ENCODE measurements around the gene DOCK4.

DOCK4 gene

GRCh38 chr7:112152186-112152585 is 54.0 kb downstream of the DOCK4 start:
- no peaks in the 10 kb centered on the region for H3K79me2 ChIP-seq (ENCODE audit: insufficient read depth, low read length)

GRCh38 chr7:112150823-112151641 is 55.2 kb downstream of the DOCK4 start:
- no peaks in the 10 kb centered on the region for H3K9me2 ChIP-seq (replicated peaks; ENCODE audit: low read depth, low read length)
- H3K79me2 ChIP-seq (ENCODE audit: insufficient read depth, low read length) = no peaks in the 10 kb centered on the region

More at GRCh38 chr7:112152186-112152585, 54.0 kb downstream of the DOCK4 start:
- Histone ChIP-seq H3K27me3 (ENCODE audit: insufficient read depth, low read length, poor library complexity, severe bottlenecking) (no peaks in the 10 kb centered on the region), H3K4me3 (ENCODE audit: low read length, poor library complexity, severe bottlenecking) (no peak overlapping the region), H3F3A (ENCODE audit: low read depth) (no peaks in the 10 kb centered on the region; the same call in 1 of the 2 replicates), H2AFZ (ENCODE audit: low read length) (no peak overlapping the region), H3K9me3 (ENCODE audit: insufficient read depth, low read depth, low read length) (no peaks in the 10 kb centered on the region), H3K4me2 (ENCODE audit: low read depth, low read length, poor library complexity, severe bottlenecking) (no peak overlapping the region), H3K9me2 (replicated peaks; ENCODE audit: low read depth, low read length) (no peaks in the 10 kb centered on the region), H4K20me1 (ENCODE audit: insufficient read depth, low read length, poor library complexity, severe bottlenecking) (no peaks in the 10 kb centered on the region), H3K9ac (ENCODE audit: low read depth, low read length, poor library complexity, severe bottlenecking) (no peak overlapping the region), H3K4me1 (ENCODE audit: insufficient read depth, low read length, poor library complexity, severe bottlenecking) (peaks cover 37% of the 10 kb centered on the region), H3K36me3 (ENCODE audit: insufficient read depth, low read length) (no peaks in the 10 kb centered on the region)
- TF ChIP-seq EZH2phosphoT487 (IDR thresholded peaks at IDR 0.05; ENCODE audit: borderline replicate concordance) (no peak), CTCF (conservative IDR thresholded peaks at IDR 0.05; ENCODE audit: low read length) (no peak)

GRCh38 chr7:112149734-112150133 is 56.5 kb downstream of the DOCK4 start:
- Histone ChIP-seq H3K9me3 (ENCODE audit: insufficient read depth, low read depth, low read length) (no peaks in the 10 kb centered on the region), H3K9ac (ENCODE audit: low read depth, low read length, poor library complexity, severe bottlenecking) (no peak overlapping the region), H3K27me3 (ENCODE audit: insufficient read depth, low read length, poor library complexity, severe bottlenecking) (no peaks in the 10 kb centered on the region), H3K9me2 (replicated peaks; ENCODE audit: low read depth, low read length) (no peaks in the 10 kb centered on the region), H3K4me2 (ENCODE audit: low read depth, low read length, poor library complexity, severe bottlenecking) (no peak overlapping the region), H3F3A (ENCODE audit: low read depth) (no peaks in the 10 kb centered on the region), H3K79me2 (ENCODE audit: insufficient read depth, low read length) (no peaks in the 10 kb centered on the region), H4K20me1 (ENCODE audit: insufficient read depth, low read length, poor library complexity, severe bottlenecking) (no peaks in the 10 kb centered on the region), H3K36me3 (ENCODE audit: insufficient read depth, low read length) (no peaks in the 10 kb centered on the region), H2AFZ (ENCODE audit: low read length) (no peak overlapping the region), H3K4me1 (ENCODE audit: insufficient read depth, low read length, poor library complexity, severe bottlenecking) (peaks cover 25% of the 10 kb centered on the region), H3K4me3 (ENCODE audit: low read length, poor library complexity, severe bottlenecking) (no peak overlapping the region)
- TF ChIP-seq EZH2phosphoT487 (IDR thresholded peaks at IDR 0.05; ENCODE audit: borderline replicate concordance) (no peak), CTCF (conservative IDR thresholded peaks at IDR 0.05; ENCODE audit: low read length) (no peak)

More at GRCh38 chr7:112150823-112151641, 55.2 kb downstream of the DOCK4 start:
- no peaks in the 10 kb centered on the region for H3F3A ChIP-seq (ENCODE audit: low read depth)
- no peaks in the 10 kb centered on the region for H3K9me3 ChIP-seq (ENCODE audit: insufficient read depth, low read depth, low read length)
- no peak for TF ChIP-seq CTCF (conservative IDR thresholded peaks at IDR 0.05; ENCODE audit: low read length)
- no peak for TF ChIP-seq EZH2phosphoT487 (IDR thresholded peaks at IDR 0.05; ENCODE audit: borderline replicate concordance)
- H3K4me3 ChIP-seq (ENCODE audit: low read length, poor library complexity, severe bottlenecking) = no peak overlapping the region
- peaks cover 27% of the 10 kb centered on the region for H3K4me1 ChIP-seq (ENCODE audit: insufficient read depth, low read length, poor library complexity, severe bottlenecking)
- no peaks in the 10 kb centered on the region for H4K20me1 ChIP-seq (ENCODE audit: insufficient read depth, low read length, poor library complexity, severe bottlenecking)
- no peaks in the 10 kb centered on the region for H3K27me3 ChIP-seq (ENCODE audit: insufficient read depth, low read length, poor library complexity, severe bottlenecking)
- no peak overlapping the region for H3K9ac ChIP-seq (ENCODE audit: low read depth, low read length, poor library complexity, severe bottlenecking)
- no peaks in the 10 kb centered on the region for H3K36me3 ChIP-seq (ENCODE audit: insufficient read depth, low read length)
- no peak overlapping the region for H2AFZ ChIP-seq (ENCODE audit: low read length)
- no peak overlapping the region for H3K4me2 ChIP-seq (ENCODE audit: low read depth, low read length, poor library complexity, severe bottlenecking)
